Measurements from ENCODE around the gene MAP3K14.
"Not testable (repeated sequence)": the region's sequence is repeated elsewhere in the genome, so short reads cannot be mapped to it uniquely, and the experiment has no call there.

The MAP3K14 gene

GRCh38 chr17:45316434-45317110, at the start of gene MAP3K14:
Gene MAP3K14 (minus strand): TSS chr17:45317020. CDS start chr17:45290745, 26,275 bp downstream.
- peak; percentile 85 for DNase-seq

DNA sequence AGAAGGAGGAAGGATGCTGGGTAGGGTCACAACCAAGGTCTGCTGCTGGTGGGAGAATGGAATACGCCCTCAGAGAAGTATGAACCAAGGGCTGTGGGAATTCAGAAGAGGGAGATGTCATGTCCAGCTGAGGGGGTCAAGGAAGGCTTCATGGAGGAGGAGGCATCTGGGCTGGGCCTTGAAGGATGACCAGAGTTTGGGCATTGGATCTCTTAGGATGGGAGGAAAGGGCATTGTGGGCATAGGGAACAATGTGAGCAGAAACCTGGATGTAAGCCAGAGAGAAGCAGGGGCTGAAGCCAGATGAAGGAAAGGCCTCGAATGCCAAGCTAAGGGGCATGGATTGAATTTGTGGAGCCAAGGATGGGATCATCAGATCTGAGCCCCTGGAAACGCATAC, 49.2 kb upstream of the MAP3K14 start:
- peak; percentile 7 for DNase-seq

DNA sequence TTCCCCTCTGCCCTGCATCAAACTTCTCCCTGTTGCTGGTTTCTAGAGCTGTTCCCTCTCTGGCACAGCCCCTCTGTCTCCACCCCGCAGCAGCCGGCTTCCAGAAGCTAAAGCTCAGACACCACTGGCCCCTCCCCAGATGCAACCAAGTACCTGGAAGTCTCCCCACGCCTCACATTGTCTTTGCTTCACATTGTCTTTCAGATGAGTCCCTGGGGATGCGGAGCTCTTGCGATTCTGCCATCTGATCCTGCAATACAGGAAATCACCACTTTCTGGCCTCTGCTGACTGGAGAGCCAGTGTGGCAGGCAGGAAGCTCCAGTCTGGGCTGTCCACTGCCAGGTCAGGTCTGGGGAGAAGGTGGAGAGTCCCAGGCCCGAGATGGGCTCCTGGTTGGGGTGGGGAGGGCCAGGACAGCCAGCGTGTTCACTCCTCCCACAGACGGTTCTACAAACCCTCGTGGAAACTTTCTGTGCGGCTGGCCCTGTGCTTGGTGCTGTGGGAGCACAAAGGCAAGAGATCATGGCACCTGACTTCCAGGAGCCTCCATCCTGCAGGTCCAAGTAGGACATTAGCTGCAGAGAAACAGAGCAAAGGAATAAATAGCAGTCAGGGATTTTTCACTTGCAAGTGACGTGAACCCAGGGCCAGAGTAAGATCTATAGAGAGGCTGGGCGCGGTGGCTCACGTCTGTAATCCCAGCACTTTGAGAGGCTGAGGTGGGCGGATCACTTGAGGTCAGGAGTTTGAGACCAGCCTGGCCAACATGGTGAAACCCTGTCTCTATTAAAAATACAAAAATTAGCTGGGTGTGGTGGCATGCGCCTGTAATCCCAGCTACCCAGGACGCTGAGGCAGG, 47.9 kb upstream of the MAP3K14 start:
- DNase-seq: peak; percentile 30

DNA sequence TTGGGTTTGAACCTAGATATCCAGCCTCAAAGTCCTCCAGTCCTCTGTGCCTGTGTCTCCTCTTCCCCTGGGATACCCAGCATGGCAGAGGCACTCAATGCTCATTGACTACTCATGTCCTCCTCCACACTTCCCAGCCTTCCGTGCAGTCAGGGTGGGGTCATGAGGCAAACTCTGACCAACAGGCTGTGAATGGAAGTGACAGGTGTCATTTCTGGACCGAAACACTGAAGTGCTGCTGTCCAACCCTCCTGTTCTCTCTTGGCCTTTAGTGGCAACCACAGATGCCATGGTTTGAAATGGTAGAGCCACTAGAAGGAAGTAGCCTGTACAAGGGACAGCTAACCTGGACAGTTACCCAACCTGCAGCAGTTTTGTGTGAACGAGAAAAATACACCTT, 46.7 kb upstream of the MAP3K14 start:
- peak; percentile 13 for DNase-seq

- peak; percentile 23 for DNase-seq
Observed at GRCh38 chr17:45361976-45362375, 45.2 kb upstream of the MAP3K14 start.

DNA sequence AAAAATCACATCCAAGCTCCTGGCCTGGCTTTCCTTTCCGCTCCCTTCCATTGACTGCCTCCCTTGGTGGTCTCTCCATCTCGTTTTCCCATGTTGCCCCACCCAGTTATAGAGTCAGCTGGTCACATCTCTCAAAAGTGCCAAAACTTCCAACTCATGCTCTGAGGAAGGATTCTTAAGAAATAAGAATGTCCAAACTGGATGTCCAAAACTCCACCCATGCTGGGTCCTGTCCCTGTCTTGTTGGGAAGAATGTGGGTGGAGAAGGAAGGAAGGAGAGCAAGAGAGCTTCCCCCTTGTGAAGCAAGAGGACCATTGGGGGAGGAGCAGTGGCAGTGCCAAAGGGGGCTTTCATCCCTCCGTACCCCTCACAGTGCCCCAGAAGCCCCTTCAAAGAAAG, 44.6 kb upstream of the MAP3K14 start:
- DNase-seq: peak; percentile 1

DNA sequence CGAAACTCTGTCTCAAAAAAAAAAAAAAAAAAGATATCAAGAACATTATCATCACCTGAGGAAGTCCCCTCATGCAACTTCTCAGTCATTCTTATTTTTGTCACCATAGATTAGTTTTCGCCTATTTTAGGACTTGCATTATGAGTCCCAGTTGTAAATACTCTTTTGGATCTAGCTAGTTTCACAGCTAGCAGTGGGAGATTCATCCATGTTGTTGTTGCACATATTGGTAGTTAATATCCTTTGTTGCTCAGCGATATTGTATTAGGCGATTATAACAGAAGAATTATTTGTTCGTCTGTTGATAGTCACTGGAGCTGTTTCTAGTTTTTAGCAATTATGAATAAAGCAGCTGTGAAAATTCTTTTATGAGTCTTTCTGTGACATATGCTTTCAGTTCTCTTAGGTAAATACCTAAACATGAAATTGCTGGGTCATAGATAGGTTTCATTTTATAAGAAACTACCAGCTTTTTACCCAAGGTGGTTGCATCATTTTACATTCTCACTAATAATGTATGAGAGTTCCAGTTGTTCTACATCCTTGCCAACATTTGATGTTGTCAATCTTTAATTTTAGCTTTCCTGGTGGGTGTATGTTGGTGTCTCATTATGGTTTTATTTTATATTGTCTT, 40.7 kb upstream of the MAP3K14 start:
- DNase-seq: no peak

GRCh38 chr17:45355087-45355486, 38.3 kb upstream of the MAP3K14 start:
- peak; percentile 3 for DNase-seq

DNA sequence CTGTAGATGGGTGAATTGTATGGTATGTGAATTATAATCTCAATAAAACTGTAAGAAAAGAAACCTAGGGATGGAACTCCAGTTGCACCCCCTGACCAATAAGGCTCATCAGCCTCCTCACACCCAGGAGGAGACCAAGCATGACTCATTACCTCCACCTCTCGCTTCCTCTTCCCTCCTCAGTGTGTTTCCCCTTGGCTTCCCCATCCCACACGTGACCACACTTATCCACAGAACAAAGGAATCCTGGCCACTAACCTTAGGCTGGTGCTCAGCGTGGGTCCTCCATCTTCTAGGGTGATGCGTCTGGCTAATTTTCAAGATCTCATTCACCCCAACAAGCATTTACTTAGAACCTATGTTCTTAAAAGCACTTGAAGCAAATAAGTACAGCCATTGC, 36.2 kb upstream of the MAP3K14 start:
- DNase-seq: no peak

- DNase-seq: no peak
Observed at GRCh38 chr17:45351831-45352230, 35.0 kb upstream of the MAP3K14 start.

DNA sequence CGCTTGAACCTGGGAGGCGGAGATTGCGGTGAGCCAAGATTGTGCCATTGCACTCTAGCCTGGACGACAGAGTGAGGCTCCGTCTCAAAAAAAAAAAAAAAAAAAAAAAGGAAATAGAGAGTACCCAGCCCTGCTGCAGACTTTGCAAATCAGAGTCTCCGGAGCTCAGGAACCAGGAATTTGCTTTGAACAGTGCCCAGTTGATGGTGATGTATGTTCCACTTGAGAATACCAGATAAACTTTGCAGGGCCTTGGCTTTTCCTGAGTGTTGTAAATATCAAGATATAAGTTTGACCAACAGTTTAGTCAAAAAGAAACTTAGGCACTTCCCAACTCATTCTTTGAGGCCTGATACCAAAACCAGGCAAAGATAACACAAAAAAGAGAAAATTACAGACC, 30.6 kb upstream of the MAP3K14 start:
- DNase-seq: no peak

- DNase-seq: no peak
Observed at GRCh38 chr17:45346216-45347015, 29.6 kb upstream of the MAP3K14 start.

- DNase-seq: peak; percentile 45
Observed at GRCh38 chr17:45345554-45346215, 28.9 kb upstream of the MAP3K14 start.

- no peak for DNase-seq
Observed at GRCh38 chr17:45345246-45345553, 28.4 kb upstream of the MAP3K14 start.

- DNase-seq: not testable (repeated sequence)
Observed at GRCh38 chr17:45343967-45344664, 27.3 kb upstream of the MAP3K14 start.

DNA sequence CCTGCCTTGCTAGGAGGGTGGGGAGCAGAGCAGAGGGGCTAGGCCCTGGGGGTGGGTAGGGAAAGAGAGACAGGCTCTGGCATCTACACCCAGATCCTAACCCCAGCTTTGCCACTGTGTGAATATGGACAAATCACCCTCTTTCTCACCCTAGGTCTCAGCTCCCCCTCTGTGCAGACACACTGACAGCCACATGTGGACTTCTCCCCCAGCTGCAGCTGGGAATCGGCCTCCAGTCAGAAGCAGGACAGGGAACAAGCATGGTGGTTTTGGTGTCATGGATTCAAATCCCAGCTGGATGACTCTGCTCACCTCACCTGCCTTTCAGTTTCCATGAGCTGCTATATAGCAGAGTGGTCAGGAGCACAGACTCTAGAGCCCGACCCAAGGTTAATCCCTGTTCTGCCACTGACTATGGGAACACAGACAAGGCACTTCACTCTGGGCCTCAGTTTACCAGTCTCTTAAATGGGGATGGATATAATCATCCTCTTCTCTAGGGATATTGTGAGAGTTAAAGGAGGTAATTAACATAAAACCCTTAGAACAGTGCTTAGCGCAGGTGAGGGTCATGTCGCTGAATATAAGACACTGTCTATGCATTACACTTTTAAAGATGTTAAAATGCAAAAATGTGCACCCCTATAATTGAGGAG, 26.2 kb upstream of the MAP3K14 start:
- peak; percentile 15 for DNase-seq

DNA sequence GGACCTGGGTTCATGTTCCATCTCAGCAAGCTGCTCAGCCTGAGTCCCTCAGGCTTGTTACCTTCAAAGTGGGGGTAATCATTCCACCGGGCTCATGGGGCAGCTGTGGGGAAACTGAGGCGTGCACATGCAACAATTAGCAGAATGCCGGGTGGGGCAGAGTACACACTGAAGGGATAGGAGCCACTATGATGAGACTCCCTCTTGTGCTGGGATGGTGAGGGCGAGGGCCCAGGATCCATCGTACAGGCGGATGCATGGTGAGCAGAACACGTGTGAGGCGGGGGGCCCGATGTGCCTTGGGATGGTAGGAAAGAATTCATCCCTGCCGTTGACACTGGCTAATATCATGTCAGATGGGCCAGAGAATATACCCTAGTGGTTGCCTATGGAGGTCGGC, 25.5 kb upstream of the MAP3K14 start:
- DNase-seq: peak; percentile 9

DNA sequence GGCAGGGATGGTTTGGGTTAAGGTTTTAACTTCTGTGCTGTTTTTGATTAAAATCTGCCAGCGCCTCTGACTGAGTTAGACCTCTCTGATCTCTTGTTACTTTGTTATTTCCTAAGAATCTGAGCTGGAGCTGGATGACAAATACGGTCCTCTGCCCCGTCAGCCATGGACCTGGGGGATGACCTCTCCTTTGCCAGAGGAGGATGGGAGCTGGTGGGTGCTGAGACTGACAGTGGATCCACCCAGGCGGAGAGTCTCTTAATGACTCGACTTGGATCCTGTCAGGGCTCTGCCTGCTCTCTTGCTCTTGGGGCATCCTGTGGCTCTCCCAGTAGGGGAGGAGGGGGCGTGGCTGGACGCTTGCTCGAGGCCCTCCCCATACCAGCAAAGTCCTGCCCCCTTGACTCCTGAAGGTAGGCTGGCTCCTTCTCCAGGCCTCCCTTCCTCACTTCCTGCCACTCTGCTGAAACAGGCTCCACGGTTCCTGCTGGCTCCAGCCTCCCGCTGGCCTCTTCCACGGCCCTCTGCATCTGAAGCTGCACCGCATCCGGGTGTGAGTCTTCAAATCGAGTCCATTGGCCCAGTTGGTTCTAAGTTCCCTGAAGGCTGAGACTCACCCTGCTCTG, 24.8 kb upstream of the MAP3K14 start:
- DNase-seq: peak; percentile 66

- DNase-seq: peak; percentile 10
Observed at GRCh38 chr17:45339646-45340605, 23.1 kb upstream of the MAP3K14 start.

Measured in femur (tissue), 1 donor.